GM21737 (cell line): ENCODE measurements around the gene ARMC3.
"Not testable (repeated sequence)": the region's sequence is repeated elsewhere in the genome, so short reads cannot be mapped to it uniquely, and the experiment has no call there.

Experiments used
- ATAC-seq: cut with Tn5 transposase; IDR thresholded peaks from one replicate; pipeline ENCODE4 v1.9.1; 2021; ENCODE audit warnings: mild to moderate bottlenecking, moderate library complexity; ENCODE audit not compliant: unreplicated experiment

Gene ARMC3

GRCh38 chr10:23038172-23038571, 110.3 kb downstream of the ARMC3 start:
- no peak for ATAC-seq

DNA sequence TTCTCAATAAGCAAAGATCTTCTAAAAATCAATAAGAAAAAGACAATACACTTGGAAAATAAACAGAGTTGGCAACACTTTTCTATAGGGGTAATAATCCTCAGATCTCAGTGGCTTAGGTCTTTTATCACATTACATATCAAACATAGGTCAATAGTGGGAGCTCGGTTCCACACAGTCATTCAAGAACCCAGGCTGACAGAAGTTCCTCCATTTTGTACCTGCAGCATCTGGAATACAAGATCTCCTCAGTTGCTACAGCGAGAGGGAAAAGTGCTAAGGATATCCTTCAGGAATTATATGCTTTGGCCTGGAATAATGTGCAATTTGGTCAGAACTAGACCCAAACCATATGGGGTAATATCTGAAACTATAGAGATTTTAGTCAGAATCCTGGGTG, 112.1 kb downstream of the ARMC3 start:
- ATAC-seq = no peak

GRCh38 chr10:23046027-23046426, 118.2 kb downstream of the ARMC3 start:
- no peak for ATAC-seq

DNA sequence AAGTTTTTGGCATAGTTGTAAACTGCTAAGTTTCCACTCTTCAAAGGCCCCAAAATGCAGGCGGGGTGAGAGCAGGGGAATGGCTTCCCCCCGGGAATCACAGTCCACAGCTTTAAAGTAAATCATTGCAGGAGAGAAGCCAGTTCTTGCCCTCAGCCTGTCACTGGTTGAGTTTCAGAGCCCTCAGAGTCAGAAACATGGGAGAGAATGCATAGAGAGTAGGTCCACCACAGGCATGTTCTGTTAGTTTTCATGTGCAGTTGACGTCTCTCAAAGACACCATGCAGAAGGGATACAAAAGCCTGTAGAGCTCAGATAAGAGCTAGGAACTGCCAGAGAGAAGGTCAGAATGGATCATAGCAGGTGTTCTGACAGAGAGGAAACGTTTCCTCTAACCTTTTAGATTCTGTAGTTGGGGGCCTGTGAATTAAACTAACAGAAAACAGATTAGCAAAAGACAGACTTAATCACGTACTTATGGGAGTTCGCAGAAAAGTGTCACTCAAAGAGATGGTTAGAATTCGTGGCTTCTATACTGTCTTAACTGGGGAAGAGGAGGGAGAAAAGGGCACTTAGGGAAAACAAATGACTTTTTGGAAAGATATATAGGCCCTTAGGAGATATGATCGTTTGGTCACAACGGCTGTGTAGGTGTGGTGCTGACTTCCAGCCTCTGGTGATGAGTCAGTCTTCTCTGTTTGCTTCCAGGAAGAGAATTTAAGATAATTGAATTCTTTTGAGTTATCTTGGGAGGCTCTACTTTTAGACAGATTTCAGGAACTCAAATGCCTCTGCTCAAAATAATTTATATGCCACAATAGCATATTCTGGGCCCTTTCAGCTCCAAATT, 119.6 kb downstream of the ARMC3 start:
- no peak for ATAC-seq

DNA sequence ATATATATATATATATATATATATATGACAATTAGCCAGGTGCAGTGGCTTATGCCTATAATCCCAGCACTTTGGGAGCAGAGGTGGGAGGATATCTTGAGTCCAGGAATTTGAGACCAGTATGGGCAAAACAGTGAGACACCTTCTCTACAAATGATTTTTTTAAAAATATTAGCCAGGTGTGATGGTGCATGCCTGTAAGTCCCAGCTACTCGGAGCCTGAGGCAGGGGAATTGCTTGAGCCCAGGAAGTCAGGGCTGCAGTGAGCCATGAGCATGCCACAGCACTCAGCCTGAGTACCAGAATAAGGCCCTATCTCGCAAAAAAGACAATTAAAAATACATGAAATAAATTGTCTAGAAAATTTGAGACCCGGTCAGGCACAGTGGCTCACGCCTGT, 120.3 kb downstream of the ARMC3 start:
- ATAC-seq = no peak

DNA sequence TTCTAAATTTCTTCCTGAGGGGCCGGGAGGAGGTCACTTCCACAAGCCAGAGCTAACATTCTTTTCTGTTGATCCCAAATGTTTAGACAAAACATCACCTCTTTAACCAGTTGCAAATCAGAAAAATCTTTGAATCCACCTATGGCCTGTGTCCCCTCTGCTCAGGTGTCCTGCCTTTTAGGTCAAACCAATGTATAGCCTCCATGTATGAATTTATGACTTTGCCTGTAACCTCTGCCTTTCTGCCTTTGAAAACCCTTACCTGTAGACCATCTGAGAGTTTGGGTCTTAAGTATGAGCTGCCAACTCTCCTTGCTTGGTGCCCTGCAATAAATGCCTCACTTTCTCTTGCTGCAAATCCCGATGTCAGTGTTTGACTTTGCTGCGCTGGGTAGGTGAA, 123.4 kb downstream of the ARMC3 start:
- ATAC-seq = no peak

GRCh38 chr10:23051855-23052331, 124.0 kb downstream of the ARMC3 start:
- ATAC-seq = no peak

- no peak for ATAC-seq
Measured at GRCh38 chr10:23053036-23053435, 125.2 kb downstream of the ARMC3 start.

- no peak for ATAC-seq
Measured at GRCh38 chr10:23055424-23056185, 127.8 kb downstream of the ARMC3 start.

DNA sequence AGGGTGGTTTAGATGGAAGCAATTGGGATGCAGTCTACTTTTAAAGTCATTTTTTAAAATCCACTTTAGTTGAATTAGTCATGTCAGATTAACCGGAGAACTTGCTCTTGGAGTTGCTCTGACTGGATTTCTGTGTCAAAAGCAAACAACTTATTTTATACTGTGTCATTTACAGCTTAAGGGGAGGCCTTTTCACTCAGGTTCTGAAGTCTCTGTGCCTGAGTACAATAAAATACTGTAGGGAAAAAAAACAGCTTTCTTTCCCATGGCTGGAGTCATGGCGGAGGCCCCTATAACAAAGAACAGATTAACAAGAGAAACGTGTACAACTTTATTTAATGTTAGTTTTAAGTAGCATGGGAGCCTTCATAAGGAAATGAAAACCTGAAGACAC, 128.3 kb downstream of the ARMC3 start:
- ATAC-seq = no peak

DNA sequence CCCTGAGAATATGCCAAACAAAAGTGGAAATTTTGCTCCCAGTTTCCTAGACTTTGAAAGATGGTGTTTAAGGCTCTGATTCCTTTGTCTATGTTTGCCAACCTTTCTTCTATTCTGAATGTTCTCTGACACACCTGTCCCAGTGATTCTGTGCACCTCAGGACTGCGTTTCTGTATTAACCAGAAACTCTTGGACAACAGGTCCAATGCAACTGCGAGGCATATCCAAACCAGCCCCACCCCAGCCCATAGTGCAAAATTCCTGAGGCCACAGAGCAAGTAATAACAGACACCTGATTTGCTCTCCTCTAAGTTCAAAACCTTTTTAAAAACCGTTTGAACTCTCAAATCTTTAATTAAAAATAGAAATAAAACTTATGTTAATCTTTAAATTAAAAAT, 130.5 kb downstream of the ARMC3 start:
- no peak for ATAC-seq

- no peak for ATAC-seq
Measured at GRCh38 chr10:23060918-23061317, 133.1 kb downstream of the ARMC3 start.

DNA sequence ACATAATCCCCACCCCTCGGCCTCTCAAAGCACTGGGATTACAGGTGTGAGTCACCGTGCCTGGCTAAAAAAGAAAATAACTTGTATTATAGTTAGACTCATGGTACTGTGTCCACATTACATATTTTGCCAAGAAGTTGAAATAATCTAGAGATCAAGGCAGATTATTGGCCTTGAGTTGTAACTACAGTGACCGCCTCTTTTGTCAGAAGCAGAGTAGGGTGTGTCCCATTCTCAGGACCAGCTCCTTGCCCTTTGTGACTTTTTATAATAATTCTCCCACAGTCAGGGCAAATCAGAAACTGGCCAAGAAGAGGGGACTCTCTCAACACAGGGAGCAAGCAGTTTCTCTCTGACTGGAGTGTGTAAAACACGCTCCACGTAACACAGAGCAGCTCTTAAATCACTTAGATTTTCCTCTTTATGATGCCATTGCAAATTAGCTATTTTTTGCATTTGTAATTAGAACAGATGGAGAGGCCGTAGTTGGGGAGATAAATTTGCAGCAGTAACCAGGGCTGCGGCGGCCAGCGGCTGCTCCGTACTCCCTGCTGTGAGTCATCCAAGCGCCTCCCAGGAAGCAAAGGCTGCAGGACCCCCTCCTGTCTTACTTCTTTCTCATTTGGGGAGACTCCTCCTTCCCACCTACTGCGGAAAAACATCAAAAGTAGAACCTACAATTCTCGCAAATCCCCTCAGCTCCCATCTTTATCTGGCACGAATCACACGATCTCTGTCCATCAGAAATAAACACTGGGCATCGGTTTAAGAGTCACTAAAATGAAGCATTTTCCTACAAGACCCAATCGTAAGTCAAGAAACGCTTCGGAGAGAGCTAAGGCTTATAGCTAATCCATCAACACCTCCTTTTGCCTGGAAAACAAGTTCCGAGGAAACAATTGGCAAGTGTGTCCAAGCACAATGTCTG, 135.5 kb downstream of the ARMC3 start:
- no peak for ATAC-seq

DNA sequence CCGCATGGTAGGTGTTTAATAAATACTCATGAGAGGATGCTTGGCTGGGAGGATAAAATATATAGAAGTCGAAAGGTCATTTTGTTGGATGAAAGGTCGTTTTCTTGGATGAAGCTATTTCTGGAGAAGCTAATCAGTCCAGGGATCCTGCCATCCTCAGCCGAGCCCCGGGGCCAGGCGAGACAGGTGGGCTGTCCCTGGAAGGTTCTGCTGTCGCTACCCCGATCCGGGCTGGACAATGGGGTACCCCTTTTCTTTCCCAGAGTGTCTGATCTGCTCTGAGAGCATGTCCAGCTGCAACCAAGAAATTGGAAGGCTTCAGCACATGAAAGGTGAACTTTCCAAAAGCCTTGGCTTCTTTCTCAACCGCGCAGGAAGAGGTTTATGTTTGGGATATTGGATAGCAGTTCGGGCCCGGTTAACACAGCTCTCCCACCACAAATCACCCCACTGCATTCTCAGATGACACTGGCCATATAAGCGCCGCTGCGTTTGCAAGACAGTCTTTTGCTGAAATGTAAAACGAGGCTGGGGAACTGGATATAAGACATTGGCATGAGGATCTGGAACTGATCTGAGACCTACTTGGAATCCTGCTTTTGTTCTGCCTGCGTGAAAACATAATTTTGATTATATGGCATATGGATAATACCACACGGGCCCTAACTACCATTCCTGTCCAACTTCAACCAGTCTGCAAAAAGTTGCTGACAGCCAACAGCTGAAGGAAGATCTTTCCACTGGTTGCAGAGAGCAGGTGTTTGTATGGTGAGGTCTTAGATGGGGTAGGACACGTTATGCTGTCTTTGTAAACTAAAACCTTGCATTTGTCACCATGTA, 136.3 kb downstream of the ARMC3 start:
- no peak for ATAC-seq

- not testable (repeated sequence) for ATAC-seq
Measured at GRCh38 chr10:23064813-23065114, 136.9 kb downstream of the ARMC3 start.

GRCh38 chr10:23065181-23065948, 137.5 kb downstream of the ARMC3 start:
- no peak for ATAC-seq

GRCh38 chr10:23067337-23067736, 139.5 kb downstream of the ARMC3 start:
- ATAC-seq = no peak

DNA sequence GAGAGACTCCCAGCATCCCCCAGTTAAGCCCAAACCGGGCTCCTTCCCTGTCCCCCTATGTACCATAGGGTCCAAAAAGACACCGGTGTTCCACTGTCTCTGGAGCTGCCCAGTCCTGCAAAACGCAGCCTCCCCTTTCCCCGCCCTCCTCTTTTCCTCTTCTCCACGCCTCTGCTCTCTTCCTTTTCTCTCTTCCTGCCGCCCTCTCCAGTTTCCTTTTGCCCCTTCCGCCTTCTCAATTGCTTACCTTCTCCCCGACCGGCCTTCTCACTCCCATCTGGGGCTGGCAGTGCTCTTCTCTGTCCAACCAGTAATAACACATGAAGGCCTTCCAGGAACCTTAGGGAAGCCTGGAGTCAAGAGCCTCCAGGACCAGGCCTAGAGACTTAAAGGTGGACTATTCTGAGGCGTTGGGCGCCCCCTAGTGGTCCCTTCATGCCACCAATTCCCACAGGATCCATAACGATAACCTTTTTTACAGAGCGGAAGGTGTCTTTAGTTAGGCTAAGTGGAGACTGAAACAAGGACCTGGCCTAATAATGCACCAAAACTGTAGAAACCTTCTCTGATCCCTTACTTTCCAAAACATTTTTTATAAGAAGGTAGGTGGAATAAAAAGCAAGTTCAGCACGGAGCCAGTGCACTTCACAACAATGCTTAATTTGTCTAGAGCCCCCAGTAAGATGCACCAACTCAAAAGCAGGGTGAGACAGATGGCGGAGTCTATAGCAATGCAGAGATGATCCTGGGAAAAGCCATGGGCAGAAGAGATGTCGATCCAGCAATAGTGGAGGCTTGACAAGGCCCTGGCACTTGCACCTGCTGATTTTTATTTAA, 140.3 kb downstream of the ARMC3 start:
- ATAC-seq = no peak
